ENCODE results near the gene DOCK1.

DOCK1 gene

DNA sequence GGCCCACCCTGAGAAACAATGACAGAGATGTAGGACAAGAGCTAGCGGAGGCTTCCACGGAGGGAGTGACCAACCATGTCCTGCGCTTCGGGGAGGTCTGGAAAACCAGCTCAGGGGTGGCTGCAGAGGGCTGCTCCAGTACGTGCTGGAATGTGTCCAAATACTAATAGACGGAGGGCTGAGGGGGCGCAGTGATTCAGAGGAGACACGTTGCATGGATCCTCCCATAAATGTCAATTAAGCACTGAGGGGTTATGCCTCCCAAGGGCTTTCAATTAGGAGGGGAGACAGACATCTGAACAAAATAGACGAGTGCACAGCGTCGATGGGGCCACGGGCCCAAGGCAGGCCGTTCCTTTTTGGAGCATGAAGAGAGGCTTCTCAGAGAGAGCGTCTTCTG is 592.9 kb downstream of the DOCK1 start:
- Histone ChIP-seq H3K4me1 (ENCODE audit: control insufficient read depth, insufficient read depth, low read length) (no peaks in the 10 kb centered on the region), H3K27me3 (ENCODE audit: control insufficient read depth, insufficient read depth, low read length) (no peaks in the 10 kb centered on the region), H3K4me3 (ENCODE audit: low read length) (no peak overlapping the region), H3K36me3 (ENCODE audit: control insufficient read depth, insufficient read depth, low read length) (no peaks in the 10 kb centered on the region), H3K9me3 (ENCODE audit: control insufficient read depth, insufficient read depth, low read length) (no peaks in the 10 kb centered on the region), H3K27ac (ENCODE audit: low read length) (no peak overlapping the region)
- no peak for DNase-seq (ENCODE audit: low read depth, low spot score)
- no CpG with 5 or more reads among the region's 14 CpGs for WGBS (ENCODE audit: insufficient coverage, insufficient read length)

DNA sequence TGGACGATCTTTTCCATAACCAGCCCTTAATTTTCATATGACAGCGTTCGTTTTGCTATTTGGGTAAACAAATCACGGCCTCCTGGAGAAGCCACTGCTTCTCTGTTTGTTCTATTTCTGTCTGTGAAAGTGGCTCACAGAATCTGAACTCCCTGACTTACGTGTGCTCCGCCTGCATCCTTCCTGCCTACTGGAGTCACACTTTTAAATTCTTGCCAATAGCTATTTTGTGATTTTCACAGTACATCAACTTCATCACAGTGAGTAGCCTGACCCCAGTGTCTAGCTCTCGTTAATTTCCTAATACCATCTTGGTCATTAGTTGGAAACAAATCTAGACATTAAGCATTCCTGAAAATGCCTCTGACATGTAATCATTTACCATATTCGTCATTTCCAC is 594.9 kb downstream of the DOCK1 start:
- Histone ChIP-seq H3K27me3 (ENCODE audit: control insufficient read depth, insufficient read depth, low read length) (no peaks in the 10 kb centered on the region), H3K4me3 (ENCODE audit: low read length) (no peak overlapping the region), H3K4me1 (ENCODE audit: control insufficient read depth, insufficient read depth, low read length) (no peaks in the 10 kb centered on the region), H3K27ac (ENCODE audit: low read length) (no peak overlapping the region), H3K36me3 (ENCODE audit: control insufficient read depth, insufficient read depth, low read length) (no peaks in the 10 kb centered on the region), H3K9me3 (ENCODE audit: control insufficient read depth, insufficient read depth, low read length) (no peaks in the 10 kb centered on the region)
- no CpG with 5 or more reads among the region's 8 CpGs for WGBS (ENCODE audit: insufficient coverage, insufficient read length)
- DNase-seq (ENCODE audit: low read depth, low spot score): no peak

Data from iPS DF 6.9 (cell line).